ENCODE data around the gene MIPEP.

DNA sequence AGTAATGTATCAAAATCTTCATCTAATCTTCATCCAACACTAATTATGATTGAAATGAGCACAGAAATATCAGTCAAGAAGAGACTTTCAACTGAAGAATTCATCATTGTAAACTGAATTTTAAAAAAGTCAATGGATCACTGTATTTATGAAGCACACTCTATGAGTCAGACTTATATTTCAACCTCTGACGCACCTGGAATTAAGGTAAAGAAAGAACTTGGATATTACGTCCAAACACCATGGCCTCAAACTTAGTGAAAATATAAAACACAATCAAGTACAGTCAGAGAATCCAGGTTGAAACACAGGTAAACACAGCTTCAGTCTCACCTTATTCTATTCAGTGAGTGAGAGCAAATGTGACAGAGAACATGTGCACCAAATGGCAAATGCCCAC lies 39.5 kb downstream of the MIPEP start:
- TF ChIP-seq, protein P1, sequence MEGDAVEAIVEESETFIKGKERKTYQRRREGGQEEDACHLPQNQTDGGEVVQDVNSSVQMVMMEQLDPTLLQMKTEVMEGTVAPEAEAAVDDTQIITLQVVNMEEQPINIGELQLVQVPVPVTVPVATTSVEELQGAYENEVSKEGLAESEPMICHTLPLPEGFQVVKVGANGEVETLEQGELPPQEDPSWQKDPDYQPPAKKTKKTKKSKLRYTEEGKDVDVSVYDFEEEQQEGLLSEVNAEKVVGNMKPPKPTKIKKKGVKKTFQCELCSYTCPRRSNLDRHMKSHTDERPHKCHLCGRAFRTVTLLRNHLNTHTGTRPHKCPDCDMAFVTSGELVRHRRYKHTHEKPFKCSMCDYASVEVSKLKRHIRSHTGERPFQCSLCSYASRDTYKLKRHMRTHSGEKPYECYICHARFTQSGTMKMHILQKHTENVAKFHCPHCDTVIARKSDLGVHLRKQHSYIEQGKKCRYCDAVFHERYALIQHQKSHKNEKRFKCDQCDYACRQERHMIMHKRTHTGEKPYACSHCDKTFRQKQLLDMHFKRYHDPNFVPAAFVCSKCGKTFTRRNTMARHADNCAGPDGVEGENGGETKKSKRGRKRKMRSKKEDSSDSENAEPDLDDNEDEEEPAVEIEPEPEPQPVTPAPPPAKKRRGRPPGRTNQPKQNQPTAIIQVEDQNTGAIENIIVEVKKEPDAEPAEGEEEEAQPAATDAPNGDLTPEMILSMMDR (IDR thresholded peaks at IDR 0.05; ENCODE audit: low read length) = no peak
- no peak for TF ChIP-seq EZH2 (IDR thresholded peaks at IDR 0.05; ENCODE audit: borderline replicate concordance, low read length)

All from OCI-LY1 (cell line).